ENCODE measurements around the gene ELP1.
"Not testable (repeated sequence)": the region's sequence is repeated elsewhere in the genome, so short reads cannot be mapped to it uniquely, and the experiment has no call there.

ELP1 gene

GRCh38 chr9:108860764-108861163 is 73.2 kb downstream of the ELP1 start:
- no peak overlapping the region for H3K4me3 ChIP-seq (ENCODE audit: low read length)
- TF ChIP-seq ZNF274 (IDR thresholded peaks at IDR 0.05; ENCODE audit: low read depth, low read length), result no peak

GRCh38 chr9:108860354-108860753 is 73.6 kb downstream of the ELP1 start:
- TF ChIP-seq ZNF274 (IDR thresholded peaks at IDR 0.05; ENCODE audit: low read depth, low read length), result no peak
- no peak overlapping the region for H3K4me3 ChIP-seq (ENCODE audit: low read length)

DNA sequence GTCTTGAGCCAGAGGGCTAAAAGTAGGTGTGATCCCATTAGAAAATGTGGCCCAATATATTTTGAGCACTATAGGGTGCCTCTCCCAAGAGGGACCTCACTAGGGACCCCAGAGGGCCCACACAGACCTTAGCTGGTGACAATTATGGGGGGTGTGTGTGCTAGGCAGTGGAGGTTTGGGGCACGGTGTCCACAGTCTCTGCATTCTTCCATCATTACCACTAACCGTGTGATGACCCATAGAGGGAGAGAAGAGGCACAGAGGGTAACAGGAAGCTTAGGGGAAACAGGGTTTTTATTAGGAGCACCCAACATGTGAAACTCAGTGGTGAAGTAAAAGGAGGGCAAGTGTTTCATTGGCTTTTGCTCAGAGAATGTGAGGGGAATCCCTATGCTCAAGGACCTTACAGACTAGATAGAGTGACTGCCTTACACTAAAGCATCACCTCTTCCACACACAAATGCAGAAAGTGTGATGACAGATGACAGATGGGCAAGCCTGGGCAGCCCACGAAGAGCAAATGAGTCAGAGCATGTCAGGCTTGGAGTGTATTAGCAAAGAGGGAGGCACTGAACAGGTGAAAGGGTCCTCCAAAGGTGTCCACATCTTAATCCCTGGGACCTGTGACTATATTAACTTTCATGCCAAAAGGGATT is 74.3 kb downstream of the ELP1 start:
- TF ChIP-seq ZNF274 (IDR thresholded peaks at IDR 0.05; ENCODE audit: low read depth, low read length), result no peak
- H3K4me3 ChIP-seq (ENCODE audit: low read length), result no peak overlapping the region

- no peak overlapping the region for H3K4me3 ChIP-seq (ENCODE audit: low read length)
- no peak for TF ChIP-seq ZNF274 (IDR thresholded peaks at IDR 0.05; ENCODE audit: low read depth, low read length)
Measured at GRCh38 chr9:108857572-108857971, 76.4 kb downstream of the ELP1 start.

- no peak for TF ChIP-seq ZNF274 (IDR thresholded peaks at IDR 0.05; ENCODE audit: low read depth, low read length)
- H3K4me3 ChIP-seq (ENCODE audit: low read length), result no peak within 1 kb of the TSS
Measured at GRCh38 chr9:108855888-108856287, 78.0 kb downstream of the ELP1 start, which contains the start of gene ACTL7B. Gene ACTL7B (minus strand): TSS chr9:108855986. CDS start chr9:108855930, 56 bp downstream.

DNA sequence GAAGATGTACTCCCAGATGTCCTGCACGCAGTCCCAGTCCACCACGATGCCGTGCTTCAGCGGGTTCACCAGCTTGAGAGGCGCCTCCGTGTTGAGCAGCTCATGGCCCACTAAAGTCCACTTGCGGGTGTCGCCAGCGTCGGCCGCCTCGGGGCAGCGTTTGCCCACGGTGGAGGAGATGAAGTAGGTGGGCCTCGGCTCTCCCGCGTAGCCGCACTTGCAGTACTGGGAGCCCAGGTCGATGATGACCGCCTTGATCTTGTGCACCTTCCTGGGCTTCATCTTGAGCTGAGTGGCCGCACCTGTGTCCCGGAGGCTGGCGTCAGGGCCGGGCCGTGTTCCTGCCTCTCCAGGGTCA is 78.4 kb downstream of the ELP1 start:
- TF ChIP-seq ZNF274 (IDR thresholded peaks at IDR 0.05; ENCODE audit: low read depth, low read length), result no peak
- no peak overlapping the region for H3K4me3 ChIP-seq (ENCODE audit: low read length)

GRCh38 chr9:108854641-108855528 is 79.0 kb downstream of the ELP1 start:
- no peak overlapping the region for H3K4me3 ChIP-seq (ENCODE audit: low read length)
- TF ChIP-seq ZNF274 (IDR thresholded peaks at IDR 0.05; ENCODE audit: low read depth, low read length), result no peak

DNA sequence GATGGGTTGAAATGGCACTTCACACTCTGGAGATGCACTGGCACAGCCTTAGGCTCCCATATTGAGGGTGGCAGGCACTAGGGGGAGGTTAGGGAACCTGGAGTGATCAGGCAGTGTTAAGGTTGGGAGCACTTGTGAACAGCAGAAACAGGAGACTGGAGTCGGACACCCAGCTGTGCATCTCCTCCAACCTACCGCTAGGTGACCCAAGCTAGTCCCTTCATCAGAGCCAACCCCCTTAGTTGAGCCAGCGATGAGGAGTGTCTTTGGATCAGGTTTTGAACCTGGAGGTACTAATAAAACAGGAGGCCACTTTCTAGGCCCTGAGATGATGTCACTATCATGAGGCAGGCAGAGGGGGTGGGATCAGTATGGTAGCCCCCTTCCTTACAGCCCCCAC is 79.8 kb downstream of the ELP1 start:
- H3K4me3 ChIP-seq (ENCODE audit: low read length), result no peak overlapping the region
- no peak for TF ChIP-seq ZNF274 (IDR thresholded peaks at IDR 0.05; ENCODE audit: low read depth, low read length)

- TF ChIP-seq ZNF274 (IDR thresholded peaks at IDR 0.05; ENCODE audit: low read depth, low read length), result no peak
- H3K4me3 ChIP-seq (ENCODE audit: low read length), result no peak overlapping the region
Measured at GRCh38 chr9:108852079-108852478, 81.8 kb downstream of the ELP1 start.

GRCh38 chr9:108851138-108851537 is 82.8 kb downstream of the ELP1 start:
- H3K4me3 ChIP-seq (ENCODE audit: low read length), result no peak overlapping the region
- TF ChIP-seq ZNF274 (IDR thresholded peaks at IDR 0.05; ENCODE audit: low read depth, low read length), result no peak

GRCh38 chr9:108850293-108850897 is 83.5 kb downstream of the ELP1 start:
- TF ChIP-seq ZNF274 (IDR thresholded peaks at IDR 0.05; ENCODE audit: low read depth, low read length), result no peak
- no peak overlapping the region for H3K4me3 ChIP-seq (ENCODE audit: low read length)

DNA sequence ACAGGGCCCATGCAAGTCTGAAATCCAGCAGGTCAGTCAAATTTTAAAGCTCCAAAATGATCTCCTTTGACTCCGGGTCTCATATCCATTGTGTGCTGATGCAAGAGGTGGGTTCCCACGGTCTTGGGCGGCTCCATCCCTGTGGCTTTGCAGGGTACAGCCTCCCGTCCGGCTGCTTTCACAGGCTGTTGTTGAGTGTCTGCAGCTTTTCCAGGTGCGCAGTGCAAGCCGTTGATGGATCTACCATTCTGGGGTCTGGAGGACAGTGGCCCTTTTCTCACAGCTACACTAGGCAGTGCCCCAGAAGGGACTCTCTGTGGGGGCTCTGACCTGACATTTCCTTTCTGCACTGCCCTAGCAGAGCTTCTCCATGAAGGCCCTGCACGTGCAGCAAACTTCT is 85.6 kb downstream of the ELP1 start:
- H3K4me3 ChIP-seq (ENCODE audit: low read length), result not testable (repeated sequence)

- no peak for TF ChIP-seq ZNF274 (IDR thresholded peaks at IDR 0.05; ENCODE audit: low read depth, low read length)
- no peak overlapping the region for H3K4me3 ChIP-seq (ENCODE audit: low read length)
Measured at GRCh38 chr9:108845947-108846346, 88.0 kb downstream of the ELP1 start.

GRCh38 chr9:108845507-108845906 is 88.4 kb downstream of the ELP1 start:
- no peak for TF ChIP-seq ZNF274 (IDR thresholded peaks at IDR 0.05; ENCODE audit: low read depth, low read length)
- no peak overlapping the region for H3K4me3 ChIP-seq (ENCODE audit: low read length)

GRCh38 chr9:108844856-108845255 is 89.1 kb downstream of the ELP1 start:
- no peak for TF ChIP-seq ZNF274 (IDR thresholded peaks at IDR 0.05; ENCODE audit: low read depth, low read length)
- H3K4me3 ChIP-seq (ENCODE audit: low read length), result no peak overlapping the region

Data from GM08714 (cell line).